Mesodermal cell (in vitro differentiated cells): Measurements from ENCODE around the gene PDE9A.
"Not testable (repeated sequence)": the region's sequence is repeated elsewhere in the genome, so short reads cannot be mapped to it uniquely, and the experiment has no call there.

Experiments used
- H3K27ac ChIP-seq: 2 replicates; pipeline ENCODE4 v1.7.0; 2013; ENCODE audit warnings: mild to moderate bottlenecking, low read depth, low read length, moderate library complexity; ENCODE audit not compliant: severe bottlenecking
- H3K36me3 ChIP-seq: 2 replicates; pipeline ENCODE4 v1.7.1; 2013; ENCODE audit warnings: mild to moderate bottlenecking, low read length, moderate library complexity; ENCODE audit not compliant: control insufficient read depth, insufficient read depth
- H3K4me1 ChIP-seq: one replicate; pipeline ENCODE4 v1.7.1; 2013; ENCODE audit warnings: mild to moderate bottlenecking, low read length; ENCODE audit not compliant: insufficient read depth, control insufficient read depth, poor library complexity, severe bottlenecking
- H3K4me3 ChIP-seq: 2 replicates; pipeline ENCODE4 v1.7.0; 2013; ENCODE audit warnings: low read length, control low read depth, mild to moderate bottlenecking; ENCODE audit not compliant: insufficient read depth, poor library complexity, severe bottlenecking; ENCODE audit errors: extremely low read depth
- H3K9me3 ChIP-seq: 2 replicates; pipeline ENCODE4 v1.7.1; 2013; ENCODE audit warnings: mild to moderate bottlenecking, low read length, moderate library complexity; ENCODE audit not compliant: control insufficient read depth
- WGBS, 2 experiments: methylation state at CpG; one replicate each; pipeline ENCODE4 v1.1.5; 2013; ENCODE audit warnings: missing lambda C conversion rate in 2 of 2; ENCODE audit not compliant: insufficient coverage in 2 of 2; 5-methylcytosine and 5-hydroxymethylcytosine counted together

Gene PDE9A

GRCh38 chr21:42623694-42624093 is 29.7 kb upstream of the PDE9A start:
- WGBS, 2 experiments: 81 to 84% methylated on average over 6 to 7 of the region's 7 CpGs
- H3K27ac ChIP-seq: no peak overlapping the region

DNA sequence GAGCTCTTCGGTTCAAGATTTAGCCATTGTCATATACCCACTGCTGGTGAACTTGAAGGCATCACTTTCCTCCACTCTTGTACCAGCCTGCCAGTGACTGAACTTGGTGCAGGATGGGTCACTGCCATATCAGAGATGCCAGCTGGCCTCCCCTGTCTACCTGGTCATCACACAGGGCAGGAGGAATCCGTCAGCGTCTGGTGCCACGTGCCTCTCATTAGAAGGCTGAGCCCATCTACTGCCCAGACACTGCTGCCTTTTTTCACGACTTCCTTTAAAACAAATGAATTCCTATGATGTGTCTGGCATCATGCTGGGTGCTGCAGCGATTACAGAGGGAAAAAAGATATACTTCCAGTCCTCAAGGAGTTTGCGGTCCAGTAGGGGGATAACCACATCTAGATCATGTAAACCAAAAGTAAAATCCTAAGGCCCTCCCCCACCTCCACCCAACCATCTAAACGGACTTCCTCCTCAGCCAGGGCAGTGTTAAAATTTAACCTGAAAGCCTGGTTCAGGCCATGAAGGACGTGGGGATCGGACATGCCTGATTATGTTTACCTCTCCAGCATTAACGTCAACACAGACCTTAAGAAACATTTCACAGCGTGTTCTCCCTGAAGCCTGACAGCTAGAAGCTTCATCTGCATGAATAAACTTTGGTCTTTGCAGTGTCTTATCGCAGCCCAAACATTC is 29.2 kb upstream of the PDE9A start:
- Histone ChIP-seq H3K4me3 (no peak overlapping the region), H3K27ac (no peak overlapping the region)
- WGBS, 2 experiments: 76 to 81% methylated on average over 10 to 11 of the region's 13 CpGs

More at GRCh38 chr21:42623694-42624093, 29.7 kb upstream of the PDE9A start:
- Histone ChIP-seq H3K4me3 (no peak overlapping the region), H3K36me3 (no peaks in the 10 kb centered on the region), H3K4me1 (no peaks in the 10 kb centered on the region), H3K9me3 (no peaks in the 10 kb centered on the region)

DNA sequence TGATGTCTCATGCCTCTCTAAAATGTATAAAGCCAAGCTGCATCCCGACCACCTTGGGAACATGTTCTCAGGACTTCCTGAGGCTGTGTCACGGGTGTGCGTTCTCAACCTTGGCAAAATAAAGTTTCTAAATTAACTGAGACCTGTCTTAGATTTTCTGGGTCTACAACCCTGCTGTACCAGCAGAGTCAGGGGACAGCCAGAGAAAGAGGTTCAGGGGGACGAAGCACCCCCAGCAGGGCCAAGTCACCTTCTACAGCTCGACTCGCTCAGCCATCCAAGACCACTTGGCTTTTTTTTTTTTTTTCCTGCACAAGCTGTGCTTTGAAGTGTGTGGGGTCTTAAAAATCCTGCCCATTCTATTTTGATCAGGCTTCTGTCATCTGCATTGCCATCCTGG is 28.5 kb upstream of the PDE9A start:
- H3K4me1 ChIP-seq: no peaks in the 10 kb centered on the region
- 78 to 88% methylated on average over 5 to 6 of the region's 6 CpGs for WGBS, 2 experiments
- no peaks in the 10 kb centered on the region for H3K36me3 ChIP-seq
- H3K27ac ChIP-seq: no peak overlapping the region
- H3K4me3 ChIP-seq: no peak overlapping the region
- no peaks in the 10 kb centered on the region for H3K9me3 ChIP-seq

More for the DNA sequence above, 29.2 kb upstream of the PDE9A start:
- Histone ChIP-seq H3K4me1 (no peaks in the 10 kb centered on the region), H3K36me3 (no peaks in the 10 kb centered on the region), H3K9me3 (no peaks in the 10 kb centered on the region)

- Histone ChIP-seq H3K27ac (no peak overlapping the region), H3K36me3 (no peaks in the 10 kb centered on the region), H3K4me1 (no peaks in the 10 kb centered on the region), H3K4me3 (no peak overlapping the region), H3K9me3 (no peaks in the 10 kb centered on the region)
- whole genome bisulfite sequencing, 2 experiments: 90 to 94% methylated on average over 9 to 10 of the region's 14 CpGs
Observed at GRCh38 chr21:42626171-42626570, 27.2 kb upstream of the PDE9A start.

GRCh38 chr21:42627527-42628289 is 25.7 kb upstream of the PDE9A start:
- WGBS, 2 experiments: 89 to 90% methylated on average over 13 to 15 of the region's 15 CpGs
- H3K4me1 ChIP-seq: no peaks in the 10 kb centered on the region
- no peak overlapping the region for H3K4me3 ChIP-seq
- no peak overlapping the region for H3K27ac ChIP-seq
- H3K9me3 ChIP-seq: no peaks in the 10 kb centered on the region
- H3K36me3 ChIP-seq: no peaks in the 10 kb centered on the region

DNA sequence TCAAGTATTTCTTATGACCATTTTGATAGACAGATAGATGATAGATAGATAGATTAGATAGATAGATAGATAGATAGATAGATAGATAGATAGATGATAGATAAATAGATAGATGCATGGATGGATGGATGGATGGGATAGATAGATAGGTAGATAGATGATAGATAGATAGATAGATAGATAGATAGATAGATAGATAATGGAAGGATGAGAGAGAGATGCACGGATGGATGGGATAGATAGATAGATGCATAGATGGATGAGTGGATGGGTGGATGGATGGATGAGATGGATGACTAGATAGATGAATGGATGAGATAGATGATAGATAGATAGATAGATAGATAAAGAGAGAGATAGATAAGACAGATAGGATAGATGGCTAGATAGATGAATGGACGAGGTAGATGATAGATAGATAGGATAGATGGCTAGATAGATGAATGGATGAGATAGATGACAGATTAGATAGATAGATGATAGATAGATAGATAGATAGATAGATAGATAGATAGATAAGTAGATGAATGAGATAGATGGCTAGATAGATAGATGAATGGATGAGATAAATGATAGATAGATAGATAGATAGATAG is 24.9 kb upstream of the PDE9A start:
- H3K4me1 ChIP-seq, H3K9me3 ChIP-seq, H3K4me3 ChIP-seq, H3K27ac ChIP-seq, H3K36me3 ChIP-seq: not testable (repeated sequence)
- 78 to 90% methylated on average over 2 of the region's 2 CpGs for WGBS, 2 experiments

DNA sequence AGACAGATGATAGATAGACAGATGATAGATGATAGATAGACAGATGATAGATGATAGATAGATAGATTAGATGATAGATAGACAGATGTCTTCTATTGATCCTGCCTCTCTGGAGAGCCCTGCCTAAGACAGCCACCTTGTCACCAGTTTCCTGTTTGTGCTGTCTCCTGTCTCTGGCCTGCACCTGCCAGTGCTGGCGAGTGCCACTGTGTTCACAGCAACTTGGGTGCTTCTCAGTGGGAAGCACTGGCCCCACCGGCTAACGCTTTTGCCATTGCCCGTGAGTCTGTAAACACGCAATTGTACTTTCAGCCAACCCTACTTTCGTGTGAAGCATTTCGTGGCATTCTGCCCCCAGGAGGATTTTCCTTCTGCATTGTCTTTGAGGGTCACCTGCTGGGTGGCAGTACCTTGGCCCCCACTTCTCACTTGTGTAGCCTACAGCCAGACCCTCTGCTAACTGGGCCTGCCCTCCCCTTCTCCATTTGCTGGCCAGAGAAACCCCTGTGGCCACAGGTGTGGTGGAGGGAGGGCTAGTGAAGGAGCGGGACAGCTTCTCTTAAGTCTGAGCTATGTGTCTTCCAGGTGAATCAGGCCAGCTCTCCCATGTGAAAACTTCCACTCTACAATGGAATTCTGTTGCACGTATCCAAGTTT is 23.4 kb upstream of the PDE9A start:
- no peak overlapping the region for H3K27ac ChIP-seq
- H3K4me3 ChIP-seq: no peak overlapping the region
- H3K9me3 ChIP-seq: no peaks in the 10 kb centered on the region
- H3K36me3 ChIP-seq: no peaks in the 10 kb centered on the region
- no peaks in the 10 kb centered on the region for H3K4me1 ChIP-seq
- WGBS, 2 experiments: 86 to 89% methylated on average over 8 to 9 of the region's 9 CpGs

DNA sequence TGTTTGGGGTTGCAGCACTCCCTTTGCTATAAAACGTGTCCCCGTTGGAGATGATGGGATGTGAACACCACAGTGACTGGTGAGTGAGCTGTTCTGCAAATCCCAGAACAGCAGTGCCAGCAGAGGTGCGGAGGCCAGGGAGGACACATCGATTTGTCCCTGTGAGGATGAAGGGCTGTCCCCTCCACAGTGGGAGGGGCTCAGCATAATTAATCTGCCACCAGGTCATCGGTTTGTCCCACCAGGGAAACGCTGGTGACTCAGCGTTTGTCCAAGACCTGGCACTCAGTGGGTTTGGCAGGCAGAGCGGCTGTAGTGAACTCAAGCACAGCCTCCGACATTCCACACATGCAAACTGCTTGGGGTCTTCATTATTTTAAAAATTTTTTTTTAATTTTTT is 22.8 kb upstream of the PDE9A start:
- Histone ChIP-seq H3K27ac (no peak overlapping the region), H3K4me3 (no peak overlapping the region), H3K9me3 (no peaks in the 10 kb centered on the region), H3K36me3 (no peaks in the 10 kb centered on the region), H3K4me1 (no peaks in the 10 kb centered on the region)
- 83 to 88% methylated on average over 6 to 8 of the region's 9 CpGs for WGBS, 2 experiments

- Histone ChIP-seq H3K36me3 (no peaks in the 10 kb centered on the region), H3K27ac (no peak overlapping the region), H3K9me3 (no peaks in the 10 kb centered on the region), H3K4me1 (no peaks in the 10 kb centered on the region), H3K4me3 (no peak overlapping the region)
- 93 to 94% methylated on average over 2 to 5 of the region's 5 CpGs for WGBS, 2 experiments
Observed at GRCh38 chr21:42631142-42631541, 22.3 kb upstream of the PDE9A start.

DNA sequence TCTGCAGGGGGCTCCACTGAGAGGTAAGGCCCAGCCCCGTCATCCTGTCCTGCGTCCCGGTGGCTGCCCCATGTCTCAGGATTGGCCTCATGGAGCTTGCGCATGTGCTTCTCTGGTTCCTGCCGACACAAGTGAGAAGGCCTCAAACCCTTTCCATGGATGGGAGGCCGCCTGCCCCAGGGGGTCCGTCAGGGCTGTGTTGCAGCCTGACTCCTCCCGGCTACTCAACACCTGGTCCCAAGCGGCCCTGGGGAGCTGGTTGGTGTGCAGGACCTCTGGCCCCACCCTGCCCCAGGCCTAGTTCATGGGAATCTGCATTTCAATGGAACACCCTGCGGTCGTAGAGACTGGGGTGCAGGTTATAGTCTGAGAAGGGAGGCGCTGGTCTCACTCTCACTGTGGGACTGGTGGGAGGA is 21.1 kb upstream of the PDE9A start:
- 84 to 85% methylated on average over 12 of the region's 12 CpGs for WGBS, 2 experiments
- no peaks in the 10 kb centered on the region for H3K9me3 ChIP-seq

More for the DNA sequence above, 21.1 kb upstream of the PDE9A start:
- no peak overlapping the region for H3K27ac ChIP-seq
- no peaks in the 10 kb centered on the region for H3K36me3 ChIP-seq
- H3K4me3 ChIP-seq: no peak overlapping the region
- H3K4me1 ChIP-seq: no peaks in the 10 kb centered on the region
